Fibroblast of upper back skin (primary cell): ENCODE measurements around the gene ZFAND2B.
A peak's percentile ranks its signal among the peaks of the same experiment; 100 is the strongest.

Experiments used
- DNase-seq: peaks from one replicate; pipeline ENCODE4 v3.0.0-alpha.2; 2013

Gene ZFAND2B

DNA sequence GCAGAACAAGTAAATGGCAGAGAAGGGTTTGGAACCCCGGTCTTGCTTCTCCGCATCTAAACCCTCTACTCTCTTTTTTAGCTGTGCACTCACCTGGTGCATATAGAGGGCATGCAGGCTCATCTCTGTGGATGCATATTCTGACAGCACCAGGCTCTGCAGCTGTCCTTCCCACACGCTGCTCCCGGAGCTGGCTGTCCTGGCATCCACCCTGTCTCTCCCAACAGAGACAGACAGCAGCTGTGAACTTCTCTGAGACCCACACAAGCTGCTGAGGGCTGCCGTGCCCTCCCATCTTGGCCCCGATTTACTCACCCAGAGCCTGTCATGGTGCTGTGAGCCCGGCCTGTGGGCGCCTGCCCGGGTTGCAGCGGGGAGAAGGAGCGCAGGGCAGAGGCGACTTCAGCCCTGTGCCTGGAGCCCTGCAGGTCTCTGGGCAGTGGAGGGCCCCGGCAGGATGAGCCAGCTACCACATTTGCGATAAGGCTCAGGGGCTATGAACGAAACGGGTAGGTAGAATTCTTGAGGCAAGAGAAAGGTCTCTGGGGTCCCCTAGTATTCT lies 15.5 kb downstream of the ZFAND2B start:
- no peak for DNase-seq

GRCh38 chr2:219223831-219224610 lies 17.4 kb downstream of the ZFAND2B start:
- no peak for DNase-seq

DNA sequence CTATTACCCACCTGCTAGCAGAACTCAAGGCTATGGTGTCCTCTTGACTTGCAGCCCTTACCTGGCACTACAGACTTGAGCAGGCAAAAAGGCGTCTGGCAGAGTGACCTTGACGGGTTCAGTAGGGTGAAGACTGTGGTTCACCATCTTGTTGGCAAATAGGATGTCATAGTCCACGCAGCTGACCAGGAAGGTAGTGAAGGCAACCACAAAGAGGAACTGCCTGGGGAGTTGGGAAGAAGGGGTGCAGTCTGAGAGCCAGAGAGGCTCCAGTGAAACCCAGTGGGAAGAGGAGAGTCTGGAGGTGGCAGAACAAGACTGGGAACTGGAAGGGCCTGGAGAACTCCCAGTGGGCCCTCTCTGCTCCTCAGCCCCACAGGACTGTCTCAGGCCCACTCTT lies 18.8 kb downstream of the ZFAND2B start:
- no peak for DNase-seq

- no peak for DNase-seq
Observed at GRCh38 chr2:219228041-219228910, 21.7 kb downstream of the ZFAND2B start.

DNA sequence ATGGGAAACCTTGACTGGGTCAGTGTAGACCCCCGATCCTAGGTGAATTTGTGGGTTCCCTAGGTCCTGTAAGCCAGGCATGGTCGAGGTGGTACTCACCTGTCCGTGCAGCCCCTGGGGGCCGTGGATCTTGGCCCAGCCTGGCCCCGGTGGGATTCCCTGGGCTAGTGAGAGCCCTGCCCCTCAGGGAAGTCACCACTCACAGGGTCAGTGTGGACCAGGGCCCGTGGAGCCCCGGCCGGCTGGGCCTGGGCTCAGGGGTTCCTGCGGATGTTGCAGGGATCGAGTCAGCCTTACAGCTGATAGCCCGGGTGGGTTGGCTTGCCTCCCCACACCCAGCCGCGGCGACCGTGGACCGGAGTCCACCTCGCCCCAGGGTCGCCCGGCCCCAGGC lies 22.3 kb downstream of the ZFAND2B start:
- no peak for DNase-seq

DNA sequence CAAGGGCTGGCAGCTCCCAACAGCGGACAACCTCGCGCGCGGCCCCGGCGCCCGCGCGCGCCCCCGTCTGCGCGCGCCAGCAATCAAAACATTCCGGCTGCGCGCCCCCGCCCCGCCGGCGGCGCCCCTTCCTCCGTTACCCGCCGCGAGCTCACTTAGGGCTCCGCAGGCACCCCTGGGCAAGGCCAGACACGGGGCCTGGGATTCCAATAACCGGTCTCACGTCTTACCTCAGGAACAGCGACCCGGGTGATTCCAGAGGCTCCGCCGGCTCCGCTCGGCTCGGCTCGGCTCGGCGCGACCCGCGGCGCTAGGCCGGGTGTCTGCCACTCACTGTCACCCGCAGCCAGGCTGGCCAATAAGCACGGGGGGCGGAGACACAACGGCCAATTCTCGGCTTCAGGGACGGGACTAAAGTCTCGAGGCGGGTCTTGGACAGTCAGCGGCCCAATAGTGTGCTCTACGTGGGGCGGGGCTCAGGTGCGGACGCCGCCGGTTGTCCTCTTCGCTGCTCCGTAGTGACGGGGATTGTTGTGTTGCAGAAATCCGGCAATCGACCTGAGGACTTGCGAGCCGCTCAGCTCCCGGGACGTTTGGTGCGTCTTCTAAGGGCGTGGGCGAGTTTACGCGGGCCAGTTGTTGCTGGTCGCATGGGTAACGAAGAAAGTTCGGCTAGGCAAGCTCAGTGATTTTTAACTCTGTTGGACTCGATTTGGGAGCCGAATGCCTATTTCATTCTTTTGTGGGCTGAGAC lies 22.9 kb downstream of the ZFAND2B start, which contains the start of the genes ANKZF1 and ATG9A:
Gene ANKZF1 (plus strand): TSS at position 502 of the 754 bp plus-strand sequence. CDS start 452 bp downstream, outside the sequence.
Gene ATG9A (minus strand): TSS at position 332 of the 754 bp plus-strand sequence. CDS start 1,612 bp downstream, outside the sequence.
- peak; percentile 99 for DNase-seq

GRCh38 chr2:219230059-219230540 lies 23.5 kb downstream of the ZFAND2B start:
- DNase-seq: peak; percentile 56

- no peak for DNase-seq
Observed at GRCh38 chr2:219234331-219234730, 27.7 kb downstream of the ZFAND2B start.

- DNase-seq: no peak
Observed at GRCh38 chr2:219243291-219243761, 36.7 kb downstream of the ZFAND2B start.

- DNase-seq: no peak
Observed at GRCh38 chr2:219244789-219245147, 38.2 kb downstream of the ZFAND2B start.

- peak; percentile 90 for DNase-seq
Observed at GRCh38 chr2:219245148-219245898, 38.7 kb downstream of the ZFAND2B start, which contains the start of the genes GLB1L and STK16. Gene GLB1L (minus strand): TSS chr2:219245444. CDS start chr2:219243573, 1,871 bp downstream. Gene STK16 (plus strand): TSS chr2:219245479. CDS start chr2:219246000, 521 bp downstream.

GRCh38 chr2:219245899-219246230 lies 39.3 kb downstream of the ZFAND2B start:
- DNase-seq: no peak

DNA sequence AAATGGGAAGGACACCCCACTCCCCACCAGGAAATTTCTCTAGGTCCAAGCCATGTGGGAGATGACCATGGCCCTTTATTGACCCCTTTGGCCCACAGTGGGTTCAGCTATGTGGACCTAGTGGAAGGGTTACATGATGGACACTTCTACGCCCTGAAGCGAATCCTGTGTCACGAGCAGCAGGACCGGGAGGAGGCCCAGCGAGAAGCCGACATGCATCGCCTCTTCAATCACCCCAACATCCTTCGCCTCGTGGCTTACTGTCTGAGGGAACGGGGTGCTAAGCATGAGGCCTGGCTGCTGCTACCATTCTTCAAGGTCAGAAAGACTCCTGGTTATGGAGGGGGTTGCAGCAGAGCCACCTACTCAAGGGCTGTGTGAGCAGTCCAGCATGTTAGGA lies 40.0 kb downstream of the ZFAND2B start:
- no peak for DNase-seq

DNA sequence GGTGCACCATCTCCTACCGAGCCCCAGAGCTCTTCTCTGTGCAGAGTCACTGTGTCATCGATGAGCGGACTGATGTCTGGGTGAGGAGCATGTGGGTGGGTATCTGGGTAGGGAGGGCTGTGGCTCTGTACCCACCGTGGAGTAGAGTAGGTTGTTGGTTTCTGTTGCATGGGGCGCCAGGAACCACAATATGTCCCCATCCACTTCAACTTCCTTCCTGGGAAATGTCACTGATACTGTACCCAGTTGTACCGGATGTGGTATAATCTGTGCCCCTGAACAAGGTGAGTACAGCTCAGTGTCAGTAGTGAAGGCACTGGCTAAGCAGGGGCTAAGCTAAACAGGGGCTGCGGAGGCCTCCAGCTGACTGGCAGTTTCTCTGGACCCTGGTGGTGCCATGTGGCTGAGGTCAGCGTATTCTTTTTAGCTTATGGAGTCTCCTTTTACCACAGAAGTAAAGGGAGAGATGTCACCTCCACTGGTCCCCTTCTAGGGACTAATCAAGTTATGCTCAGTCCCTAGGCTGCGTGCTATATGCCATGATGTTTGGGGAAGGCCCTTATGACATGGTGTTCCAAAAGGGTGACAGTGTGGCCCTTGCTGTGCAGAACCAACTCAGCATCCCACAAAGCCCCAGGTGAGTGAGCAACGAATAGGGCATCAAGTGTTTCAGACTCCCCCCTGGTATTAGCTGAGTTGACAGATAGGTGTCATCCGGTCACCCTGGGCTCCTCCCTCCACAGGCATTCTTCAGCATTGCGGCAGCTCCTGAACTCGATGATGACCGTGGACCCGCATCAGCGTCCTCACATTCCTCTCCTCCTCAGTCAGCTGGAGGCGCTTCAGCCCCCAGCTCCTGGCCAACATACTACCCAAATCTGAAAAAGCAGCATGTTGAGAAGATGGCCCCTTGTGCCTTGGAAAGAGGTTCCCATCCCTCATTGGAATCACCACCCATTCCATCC lies 41.4 kb downstream of the ZFAND2B start:
- DNase-seq: no peak

GRCh38 chr2:219248845-219249202 lies 42.2 kb downstream of the ZFAND2B start:
- no peak for DNase-seq

DNA sequence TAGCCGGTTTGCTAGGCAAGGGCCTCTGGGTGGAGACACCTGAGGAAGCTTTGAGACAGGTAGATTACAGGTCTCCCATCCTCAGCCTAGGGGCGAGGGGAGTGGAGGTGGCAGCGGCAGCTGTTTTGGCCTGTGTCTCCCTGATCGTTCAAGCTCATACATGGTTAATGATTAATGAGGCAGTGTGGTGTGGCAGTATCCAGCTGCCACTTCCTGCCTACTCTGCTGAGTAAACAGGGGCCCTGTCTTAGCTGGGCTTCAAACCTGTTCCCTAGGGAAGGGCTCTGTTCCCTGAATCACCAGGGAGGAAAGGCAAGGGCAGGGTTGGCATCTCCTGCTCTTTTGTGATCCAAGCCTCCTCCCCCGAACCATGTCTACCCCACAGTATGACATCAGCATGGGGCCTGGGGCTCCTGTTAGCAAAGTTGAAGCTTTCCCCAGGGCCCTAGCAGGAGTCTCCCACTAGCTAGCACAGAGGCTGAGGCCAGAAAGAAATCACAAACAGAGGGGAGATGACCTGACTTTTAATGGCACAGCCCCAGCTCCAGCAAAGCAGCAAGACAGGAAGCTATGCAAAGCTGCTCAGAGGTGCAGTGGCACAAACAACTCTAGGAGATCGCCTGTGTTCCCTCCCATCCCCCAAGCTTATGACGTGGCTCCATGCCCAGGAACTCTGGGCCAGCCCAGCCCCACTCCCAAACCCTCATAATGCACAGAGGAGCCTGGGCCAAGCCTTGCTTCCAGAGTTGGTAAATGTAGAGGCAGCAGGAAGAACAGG lies 42.8 kb downstream of the ZFAND2B start:
- DNase-seq: peak; percentile 72

DNA sequence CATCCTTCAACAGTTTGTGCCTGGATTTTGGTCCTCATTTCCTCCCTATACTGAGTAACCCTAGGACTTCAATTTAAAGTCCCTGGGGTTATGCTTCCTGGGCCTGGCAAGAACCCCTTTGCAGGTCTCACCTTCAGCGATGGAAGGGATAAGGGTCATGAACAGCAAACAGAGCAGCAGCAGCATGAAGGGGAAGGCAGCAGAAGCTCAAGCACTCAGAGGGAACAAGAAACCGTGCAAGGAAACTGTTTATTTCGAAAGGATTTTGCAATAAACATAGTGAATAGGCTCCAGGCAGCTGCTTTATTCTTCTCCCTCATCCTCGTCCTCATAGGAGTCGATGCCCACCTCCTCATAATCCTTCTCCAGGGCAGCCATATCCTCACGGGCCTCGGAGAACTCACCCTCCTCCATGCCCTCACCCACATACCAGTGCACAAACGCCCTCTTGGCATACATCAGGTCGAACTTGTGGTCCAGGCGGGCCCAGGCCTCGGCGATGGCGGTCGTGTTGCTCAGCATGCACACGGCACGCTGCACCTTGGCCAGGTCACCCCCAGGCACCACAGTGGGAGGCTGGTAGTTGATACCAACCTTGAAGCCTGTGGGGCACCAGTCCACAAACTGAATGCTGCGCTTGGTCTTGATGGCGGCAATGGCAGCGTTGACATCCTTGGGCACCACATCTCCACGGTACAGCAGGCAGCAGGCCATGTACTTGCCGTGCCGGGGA lies 43.6 kb downstream of the ZFAND2B start:
- no peak for DNase-seq

DNA sequence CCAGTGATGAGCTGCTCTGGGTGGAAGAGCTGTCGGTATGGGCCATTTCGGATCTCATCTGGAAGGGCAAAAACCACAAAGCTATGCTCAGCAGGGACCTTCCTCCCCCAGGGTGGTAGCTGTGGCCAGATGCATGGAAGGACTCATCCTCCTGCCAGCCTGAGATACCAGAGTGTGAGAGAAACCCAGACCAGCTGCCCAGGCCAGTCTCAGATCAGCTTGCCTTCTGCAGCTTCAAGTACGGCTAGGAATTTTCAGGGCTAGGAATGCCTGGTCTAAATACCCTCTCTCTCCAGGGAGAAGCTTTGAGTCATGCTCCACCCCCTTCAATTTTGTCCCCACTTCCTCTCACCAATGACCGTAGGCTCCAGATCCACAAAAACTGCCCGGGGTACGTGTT lies 45.1 kb downstream of the ZFAND2B start:
- DNase-seq: no peak

DNA sequence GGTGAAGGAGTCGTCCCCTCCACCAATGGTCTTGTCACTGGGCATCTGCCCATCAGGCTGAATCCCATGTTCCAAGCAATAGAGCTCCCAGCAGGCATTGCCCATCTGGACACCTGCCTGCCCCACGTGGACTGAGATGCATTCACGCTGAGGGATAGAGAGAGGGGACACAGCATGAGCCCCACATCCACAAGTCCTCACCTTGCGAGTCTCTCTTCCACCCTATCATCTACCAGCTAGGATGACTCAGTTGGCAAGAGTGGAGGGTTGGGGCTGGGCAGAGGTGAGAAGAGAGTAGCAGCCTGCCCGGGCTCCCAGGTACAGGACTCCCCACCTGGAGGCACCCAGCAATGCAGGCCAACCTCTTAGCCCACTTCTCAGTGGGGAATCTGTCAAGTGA lies 45.5 kb downstream of the ZFAND2B start:
- DNase-seq: no peak
